ENCODE measurements around the gene SSUH2.
"Not testable (repeated sequence)": the region's sequence is repeated elsewhere in the genome, so short reads cannot be mapped to it uniquely, and the experiment has no call there.

The SSUH2 gene

DNA sequence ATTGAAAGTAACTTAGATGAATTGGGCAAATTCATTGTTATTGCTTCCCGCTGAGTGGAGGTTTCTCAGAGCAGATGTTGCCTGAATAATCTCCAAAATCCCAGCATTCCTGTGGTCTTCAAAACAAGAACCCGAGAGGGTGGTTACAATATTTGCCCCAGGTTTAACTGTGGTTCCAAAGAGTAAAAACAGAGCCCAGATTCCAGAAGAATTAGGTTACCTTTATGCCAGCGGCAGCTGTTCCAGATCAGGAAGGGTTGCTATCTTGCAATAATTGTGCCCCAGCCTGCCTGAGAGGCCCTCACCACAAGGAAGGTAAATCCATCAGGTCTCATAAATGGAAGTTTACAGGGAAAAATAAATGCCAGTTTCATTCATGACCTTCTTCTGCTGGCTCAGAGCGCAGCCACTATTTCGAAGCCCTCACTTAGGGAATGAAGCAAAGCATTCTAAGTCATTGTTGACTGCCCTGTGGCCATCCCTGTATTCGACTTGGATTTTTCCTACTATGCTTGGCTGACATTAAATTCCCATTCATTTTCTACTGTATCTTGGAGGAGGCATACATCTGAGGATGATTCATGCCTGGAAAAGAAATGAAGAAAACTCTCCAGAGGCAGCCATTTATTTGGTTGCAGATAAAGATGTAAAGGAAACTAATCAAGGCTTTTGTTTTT is 54.6 kb downstream of the SSUH2 start:
- in situ Hi-C loops (cut with MboI; ENCODE audit: low sequenced_read_pairs), result no loop called here

DNA sequence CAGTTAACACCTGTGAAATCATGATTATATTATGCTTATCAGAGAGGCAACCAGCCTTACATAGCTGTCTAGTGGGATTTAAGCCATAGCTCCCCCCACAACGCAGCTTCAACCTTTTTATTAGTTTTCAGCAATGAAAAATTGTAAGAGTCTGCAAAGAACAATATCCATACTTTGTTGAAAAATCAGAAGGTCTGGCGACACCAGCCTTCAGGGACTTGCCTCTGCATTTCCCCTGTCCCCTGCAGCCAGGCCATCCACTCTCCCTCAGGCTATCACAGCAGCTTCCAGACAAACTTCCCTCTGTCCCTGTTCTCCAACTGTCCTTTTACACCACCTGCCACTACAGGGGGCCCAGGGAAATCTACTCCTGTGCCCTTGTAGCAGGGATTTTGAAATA is 59.9 kb downstream of the SSUH2 start:
- in situ Hi-C loops (cut with MboI; ENCODE audit: low sequenced_read_pairs), result no loop called here

DNA sequence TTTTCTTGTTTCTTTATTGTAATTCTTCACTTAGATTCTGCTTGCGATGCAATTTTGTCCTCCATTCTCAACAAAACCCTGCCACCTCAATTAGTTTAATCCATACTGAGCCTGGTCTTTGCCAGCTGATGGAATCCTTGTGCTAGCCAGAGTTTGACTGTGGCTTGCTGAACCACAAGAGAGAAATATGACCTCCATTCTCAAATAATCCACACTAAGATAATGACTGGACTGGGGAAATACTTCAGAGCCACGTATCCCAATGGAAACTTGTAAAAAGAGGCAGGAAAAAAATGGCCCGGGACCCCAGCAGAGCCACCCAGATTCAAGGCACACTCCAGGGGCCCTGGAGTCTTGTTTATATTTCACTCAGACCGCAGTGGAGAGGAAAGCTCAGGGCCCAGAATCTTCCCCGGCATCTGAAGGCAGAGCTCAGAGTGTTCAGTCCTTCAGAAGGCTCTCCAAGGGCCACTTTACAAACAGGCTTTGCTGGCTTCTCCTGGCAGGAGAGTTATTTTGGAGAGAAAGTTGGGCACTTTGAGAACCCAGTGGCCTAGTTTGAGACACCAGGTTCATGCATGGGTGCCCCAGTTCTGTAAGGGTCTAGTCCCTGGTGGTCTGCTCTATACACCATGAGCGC is 62.7 kb downstream of the SSUH2 start:
- in situ Hi-C loops (cut with MboI; ENCODE audit: low sequenced_read_pairs), result no loop called here

DNA sequence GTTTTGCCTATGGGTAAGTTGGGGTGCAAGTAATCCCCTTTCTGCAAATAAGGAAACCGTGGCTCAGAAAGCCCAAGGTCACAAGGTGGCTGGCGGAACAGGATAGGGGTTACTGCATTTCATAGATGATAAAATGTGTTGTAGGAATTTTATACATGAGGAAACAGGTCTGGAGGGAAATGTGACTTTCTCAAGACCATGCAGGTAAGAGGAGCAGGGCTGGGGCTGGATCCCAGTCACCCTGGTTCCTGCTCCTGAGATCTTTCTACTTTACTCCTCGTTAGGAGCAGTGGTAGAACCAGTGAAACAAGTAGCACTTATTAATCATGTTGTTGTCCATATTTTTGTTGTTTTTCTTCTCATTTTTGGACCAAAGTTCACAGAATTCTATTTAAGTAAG is 63.2 kb downstream of the SSUH2 start:
- in situ Hi-C loops (cut with MboI; ENCODE audit: low sequenced_read_pairs), result no loop called here

DNA sequence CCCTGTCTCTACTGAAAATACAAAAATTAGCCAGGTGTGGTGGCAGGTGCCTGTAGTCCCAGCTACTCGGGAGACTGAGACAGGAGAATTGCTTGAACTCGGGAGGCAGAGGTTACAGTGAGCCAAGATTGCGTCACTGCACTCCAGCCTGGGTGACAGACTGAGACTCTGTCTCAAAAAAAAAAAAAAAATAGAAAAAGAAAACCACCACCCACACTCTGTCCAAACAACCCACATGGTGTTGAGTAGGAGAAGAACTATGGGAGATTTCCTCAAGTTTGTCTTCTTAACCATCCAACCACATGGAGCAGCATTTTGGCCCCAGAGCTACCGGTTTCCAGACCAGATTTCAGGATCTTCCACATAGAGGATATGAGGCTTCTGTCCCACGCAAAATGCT is 64.2 kb downstream of the SSUH2 start:
- in situ Hi-C loops (cut with MboI; ENCODE audit: low sequenced_read_pairs), result not testable (repeated sequence)

DNA sequence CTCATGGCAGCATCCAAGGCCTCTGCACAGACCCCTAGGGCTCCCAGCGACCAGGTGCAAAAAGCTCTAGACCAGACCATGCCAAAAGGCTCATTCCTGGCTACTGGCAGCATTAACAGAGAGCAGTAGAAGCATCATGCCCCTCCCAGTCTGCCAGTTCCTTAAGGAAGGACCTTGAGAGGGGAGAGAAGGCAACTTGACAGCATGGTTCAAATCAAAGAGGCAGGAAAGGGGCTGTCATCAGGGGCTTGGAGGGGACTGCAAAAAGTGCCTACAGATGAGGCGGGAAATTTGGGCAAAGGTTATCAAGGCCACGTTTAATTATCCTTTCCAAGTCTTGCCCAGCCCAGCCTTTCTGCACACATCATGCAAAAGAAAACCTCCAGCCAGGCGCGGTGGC is 64.7 kb downstream of the SSUH2 start:
- in situ Hi-C loops (cut with MboI; ENCODE audit: low sequenced_read_pairs), result no loop called here

DNA sequence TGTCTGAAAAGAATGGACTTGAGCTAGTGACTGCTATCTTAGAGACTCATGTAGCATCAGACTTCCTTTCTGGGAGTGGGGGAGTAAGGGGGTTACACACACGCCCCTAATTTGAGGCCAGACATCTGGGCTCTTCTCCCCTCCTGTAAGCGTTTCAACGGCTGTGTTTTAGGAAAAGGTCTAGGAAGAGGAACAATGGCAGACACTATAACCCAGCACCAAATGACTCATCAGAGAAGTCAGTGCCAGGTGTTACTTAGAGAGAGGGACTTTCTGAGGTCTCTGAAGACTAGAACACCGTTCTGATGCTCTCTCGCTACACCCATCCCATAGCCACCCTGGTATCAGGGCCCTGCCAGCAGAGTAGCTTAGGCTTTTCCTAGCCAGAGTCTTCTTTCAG is 65.5 kb downstream of the SSUH2 start:
- in situ Hi-C loops (cut with MboI; ENCODE audit: low sequenced_read_pairs), result no loop called here

DNA sequence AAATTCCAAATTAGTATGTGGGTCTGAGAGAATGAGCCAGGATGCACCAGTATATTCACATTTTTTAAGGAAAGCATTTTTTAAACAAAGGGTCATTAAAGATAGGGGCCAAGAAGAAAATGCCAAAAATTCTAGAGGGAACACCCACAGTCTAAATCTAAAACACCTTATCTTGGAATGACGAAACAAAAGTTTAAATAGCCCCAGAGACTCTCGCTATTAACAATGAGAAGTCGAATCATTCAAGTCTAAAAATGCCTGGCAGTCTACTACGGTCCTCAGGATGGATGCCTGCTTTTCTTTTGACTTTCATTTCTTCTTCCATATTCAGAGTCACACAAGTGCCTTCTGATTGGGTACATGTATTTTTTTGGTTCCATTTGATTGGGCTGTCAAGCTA is 66.3 kb downstream of the SSUH2 start:
- in situ Hi-C loops (cut with MboI; ENCODE audit: low sequenced_read_pairs), result no loop called here

DNA sequence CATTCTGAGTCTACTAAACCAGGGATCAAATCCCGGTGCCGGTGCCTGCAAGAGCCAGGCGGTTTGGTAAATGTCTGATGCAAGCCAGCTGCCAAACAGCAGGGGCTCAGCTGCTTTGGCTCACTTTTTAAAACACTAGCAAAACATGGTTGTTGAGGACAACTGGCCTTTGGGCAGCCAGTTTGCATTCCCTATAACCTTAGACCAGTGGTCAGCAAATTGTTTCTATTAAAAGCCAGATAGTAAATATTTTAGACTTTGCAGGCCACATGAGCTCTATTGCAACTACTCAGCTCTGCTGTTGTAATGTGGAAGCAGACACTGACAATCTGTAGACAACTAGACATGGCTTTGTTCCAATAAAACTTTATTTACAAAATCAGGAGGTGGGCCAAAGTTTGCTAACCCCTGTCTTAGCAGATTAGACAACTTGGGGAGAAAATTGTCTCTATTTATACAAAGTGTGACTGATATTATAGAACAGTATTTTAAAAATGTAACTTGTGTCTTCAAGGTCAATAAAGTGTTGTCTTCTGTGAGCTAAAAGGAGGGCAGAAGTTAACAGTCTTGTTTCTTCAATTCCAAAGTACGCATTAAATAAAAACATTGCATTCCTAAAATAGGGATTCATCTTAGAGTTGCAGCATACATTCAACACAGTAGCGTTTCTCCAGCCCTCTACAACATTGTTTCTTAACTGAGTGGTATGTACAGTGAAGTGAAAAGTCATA is 67.6 kb downstream of the SSUH2 start:
- in situ Hi-C loops (cut with MboI; ENCODE audit: low sequenced_read_pairs), result no loop called here

DNA sequence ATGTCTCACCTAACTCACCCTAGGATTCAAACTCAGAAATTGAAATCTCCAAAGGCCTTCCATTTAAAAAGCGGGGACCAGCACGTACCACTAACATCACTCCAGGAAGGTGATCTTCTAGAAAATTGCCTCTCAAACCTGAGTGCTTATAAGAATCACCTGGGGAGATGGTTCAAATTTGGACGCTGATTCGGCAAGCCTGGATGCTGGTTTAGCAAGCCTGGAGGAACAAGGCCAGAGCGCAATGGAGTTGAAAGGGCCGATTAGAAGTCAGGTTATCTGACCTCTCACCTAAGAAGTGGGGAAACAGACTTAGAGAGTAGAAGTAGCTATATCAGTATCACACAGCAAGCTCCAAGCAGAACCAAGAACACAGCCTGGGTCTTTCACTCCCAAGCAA is 68.2 kb downstream of the SSUH2 start:
- in situ Hi-C loops (cut with MboI; ENCODE audit: low sequenced_read_pairs), result no loop called here

DNA sequence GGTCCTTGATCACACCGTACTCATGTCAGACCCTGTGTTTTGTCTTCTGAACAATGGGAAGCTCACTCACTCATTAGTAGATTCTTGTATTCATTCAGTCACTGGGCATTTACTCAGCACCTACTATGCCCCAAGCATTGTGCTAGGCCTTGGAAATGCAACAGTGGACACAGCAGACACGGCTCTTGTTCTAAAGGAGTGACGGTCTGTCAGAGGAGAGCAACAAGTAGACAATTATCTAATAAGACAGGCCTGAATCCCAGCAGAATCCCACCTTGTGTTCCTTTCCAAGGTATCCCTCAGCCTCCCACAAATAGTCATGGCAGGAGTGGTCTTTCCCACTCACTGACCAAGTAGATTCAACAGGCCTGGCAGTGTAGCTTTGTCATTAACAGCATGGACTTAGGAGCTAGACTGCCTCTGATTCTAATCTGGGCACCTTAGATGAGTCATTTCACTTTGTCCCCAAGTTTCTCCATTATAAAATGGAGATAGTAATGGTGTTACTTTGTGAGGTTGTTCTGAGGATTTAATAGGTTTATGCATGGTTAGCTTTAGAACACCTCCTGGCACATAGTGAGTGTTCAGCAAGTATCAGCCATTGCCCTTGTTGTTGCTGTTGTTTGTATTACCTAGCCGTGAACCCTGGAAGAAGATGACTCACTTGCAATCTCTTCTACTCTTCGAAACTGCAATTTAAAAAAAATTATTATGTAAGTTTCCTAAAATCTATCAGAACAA is 69.1 kb downstream of the SSUH2 start:
- in situ Hi-C loops (cut with MboI; ENCODE audit: low sequenced_read_pairs), result no loop called here

DNA sequence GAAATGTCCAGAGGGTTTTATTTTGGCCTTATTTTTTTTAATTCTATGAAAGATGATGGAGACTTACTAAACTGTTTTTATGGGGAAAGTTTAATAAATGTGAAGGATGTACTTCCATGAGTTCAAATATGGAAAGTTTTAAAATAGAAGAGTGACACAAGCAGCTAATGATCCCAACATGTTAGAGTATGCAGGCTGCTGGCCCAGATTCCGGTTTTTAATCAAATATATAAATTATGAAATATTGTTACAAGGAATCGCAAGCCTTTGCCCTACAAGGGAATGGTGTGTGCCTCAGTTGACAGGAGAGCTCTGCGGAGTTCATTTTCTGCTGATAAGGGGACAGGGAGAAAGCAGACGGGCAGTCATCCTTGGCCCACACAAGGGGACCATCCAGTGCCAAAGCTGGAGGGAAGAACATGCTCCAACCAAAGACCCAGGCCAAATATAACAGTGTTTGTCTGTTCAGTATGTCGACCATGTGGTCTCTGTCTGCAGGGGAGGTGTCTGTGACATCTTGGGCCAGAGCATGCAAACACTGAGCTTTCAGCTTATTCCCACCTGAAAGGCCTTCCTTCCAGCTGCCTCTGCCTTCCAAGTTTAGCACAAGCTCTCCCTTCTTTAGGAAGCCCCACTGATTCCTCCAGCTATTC is 69.8 kb downstream of the SSUH2 start:
- in situ Hi-C loops (cut with MboI; ENCODE audit: low sequenced_read_pairs), result no loop called here

DNA sequence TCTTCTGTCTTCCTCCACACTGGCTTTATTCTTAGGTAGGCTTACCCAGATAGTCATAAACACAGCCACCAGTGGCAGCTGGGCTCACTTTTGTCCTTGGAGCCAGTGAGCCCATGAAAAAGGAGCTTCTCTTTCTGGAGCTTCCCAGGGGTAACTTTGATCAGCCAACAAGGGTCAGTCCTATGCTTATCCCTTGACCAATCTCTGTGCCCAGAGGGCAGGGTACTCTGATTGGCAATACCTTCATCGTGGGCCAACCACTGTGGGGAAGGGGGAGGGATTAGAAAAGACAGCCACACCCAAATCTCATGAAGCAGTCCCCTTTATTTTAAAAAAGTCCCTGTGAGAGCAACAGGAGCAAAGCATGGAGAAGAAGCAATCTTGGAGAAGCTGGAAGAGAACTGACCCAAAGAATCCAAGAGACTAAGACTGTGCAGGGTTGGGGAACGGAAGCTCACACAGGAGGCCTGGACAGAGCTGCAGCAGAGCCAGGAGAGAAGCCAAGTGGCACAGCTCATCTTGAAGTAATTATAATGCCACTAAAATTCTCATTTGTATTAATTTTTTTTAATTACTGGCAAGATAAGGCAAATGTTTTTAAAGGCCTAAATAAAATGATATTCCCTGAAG is 70.4 kb downstream of the SSUH2 start:
- in situ Hi-C loops (cut with MboI; ENCODE audit: low sequenced_read_pairs), result no loop called here

DNA sequence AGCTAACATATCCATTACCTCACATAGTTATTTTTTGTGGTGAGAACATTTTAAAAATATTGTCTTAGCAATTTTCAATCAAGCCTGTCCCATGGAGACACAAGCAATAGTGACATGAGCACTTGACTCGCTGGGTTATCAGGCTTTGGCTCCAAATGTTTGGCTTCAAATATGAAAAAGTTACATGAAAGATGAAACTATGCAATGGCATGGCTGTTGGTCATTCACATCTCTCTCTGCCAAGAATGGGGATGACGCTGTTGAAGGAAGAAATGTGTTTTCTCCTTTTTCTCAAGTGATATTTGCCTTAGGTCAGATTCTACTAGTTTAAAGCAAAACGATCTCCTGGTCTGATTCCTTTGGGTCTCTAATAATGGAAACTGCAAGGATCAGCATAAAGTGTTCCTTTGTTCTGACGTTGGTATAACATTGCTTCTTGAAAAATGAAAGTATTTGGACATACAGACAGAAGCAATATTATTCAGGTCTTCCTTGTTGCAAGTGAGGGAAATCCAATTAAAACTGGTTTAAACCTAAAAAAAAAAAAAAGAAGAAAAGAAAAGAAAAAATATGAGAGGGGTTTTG is 71.2 kb downstream of the SSUH2 start:
- in situ Hi-C loops (cut with MboI; ENCODE audit: low sequenced_read_pairs), result no loop called here

DNA sequence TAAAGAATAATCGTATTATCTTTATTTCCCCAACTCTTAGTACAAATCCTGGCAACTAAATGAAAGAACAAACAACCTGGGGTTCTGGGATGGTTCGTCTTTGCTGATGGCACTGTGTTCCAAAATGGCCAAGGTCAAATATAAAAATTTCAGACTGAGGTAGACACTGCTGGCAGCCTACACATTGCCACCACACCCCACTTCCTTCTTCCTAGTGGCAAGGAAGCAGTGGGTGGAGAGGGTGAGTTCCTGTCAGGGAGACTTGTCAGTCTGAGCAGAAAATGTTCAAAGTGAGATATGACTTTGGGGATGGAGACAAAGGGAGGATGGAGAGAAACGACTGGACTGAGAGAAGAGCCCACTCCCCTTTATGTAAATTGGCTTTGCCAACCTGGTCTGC is 73.3 kb downstream of the SSUH2 start:
- in situ Hi-C loops (cut with MboI; ENCODE audit: low sequenced_read_pairs), result no loop called here
